GM12892 (cell line): Measurements from ENCODE around the gene SMARCAD1.

Experiments used
- POLR2A ChIP-seq: IDR thresholded peaks from 2 replicates; pipeline ENCODE4 v1.6.1; 2011; ENCODE audit warnings: low read depth, low read length, control low read depth
- TAF1 ChIP-seq: IDR thresholded peaks from 2 replicates; pipeline ENCODE4 v1.6.1; 2011; ENCODE audit warnings: low read depth, mild to moderate bottlenecking, control low read depth, low read length, borderline replicate concordance

DNA sequence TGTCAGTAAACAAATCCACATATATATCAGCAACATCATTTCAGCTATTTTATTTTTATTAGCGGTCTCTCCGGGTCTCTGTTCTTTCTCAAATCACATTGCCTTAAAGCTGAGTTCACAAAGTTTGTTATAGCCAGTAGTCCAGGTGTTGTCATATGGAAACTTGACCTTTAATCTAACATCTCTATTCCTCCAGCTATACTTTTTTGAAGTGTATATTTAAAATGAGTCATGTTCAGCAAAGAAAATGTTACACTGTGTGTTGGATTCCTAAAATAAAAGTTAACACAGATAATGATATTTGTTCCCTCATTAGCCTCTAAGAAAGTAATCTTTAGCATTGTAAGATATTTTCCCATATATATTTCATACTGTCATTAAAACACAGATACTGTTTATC lies 63.6 kb downstream of the SMARCAD1 start:
- TF ChIP-seq POLR2A (no peak), TAF1 (no peak)
